PFSK-1 (cell line): ENCODE measurements around the gene RALGAPA2.

Source experiments
- POLR2AphosphoS5 ChIP-seq: IDR thresholded peaks from 2 replicates; pipeline ENCODE4 v1.6.1; 2012; ENCODE audit warnings: low read depth, mild to moderate bottlenecking, control low read depth, low read length, moderate library complexity
- REST ChIP-seq, 2 experiments: IDR thresholded peaks; 2 replicates each; pipeline versions ENCODE4 v1.6.1 to v1.8.0; 2011 to 2012; ENCODE audit warnings: low read depth in 2 of 2, low read length in 2 of 2, control low read depth in 1 of 2, inconsistent platforms in 1 of 2, mild to moderate bottlenecking in 1 of 2, moderate library complexity in 1 of 2; ENCODE audit not compliant: insufficient read depth in 1 of 2
- SIN3A ChIP-seq: IDR thresholded peaks from 2 replicates; pipeline ENCODE4 v1.6.1; 2012; ENCODE audit warnings: mild to moderate bottlenecking, low read length, moderate library complexity, borderline replicate concordance; ENCODE audit not compliant: insufficient read depth
- TAF1 ChIP-seq: IDR thresholded peaks from 2 replicates; pipeline ENCODE4 v1.6.1; 2012; ENCODE audit warnings: low read length, control low read depth, borderline replicate concordance; ENCODE audit not compliant: insufficient read depth

GRCh38 chr20:20677186-20677585, 35.3 kb downstream of the RALGAPA2 start:
- TF ChIP-seq POLR2AphosphoS5: no peak
- TF ChIP-seq SIN3A: no peak
- no peak for TF ChIP-seq TAF1
- no peak for TF ChIP-seq REST (IDR thresholded peaks at IDR 0.05; ENCODE audit: insufficient read depth in 1 of 2, low read depth in 2 of 2, low read length in 2 of 2)
